HEK293 (cell line): Measurements from ENCODE around the gene CMTM8.

ENCODE experiments used
- CTCF ChIA-PET: fragments of 350-600 bp; formaldehyde crosslinking; extraction: SDS; loops from one replicate; lab custom pipeline; 2021; ENCODE audit warnings: antibody characterized with exemption; lab: Yijun Ruan, JAX
- POLR2A ChIA-PET: fragments of 300-600 bp; formaldehyde crosslinking; extraction: SDS; loops from one replicate; lab custom pipeline; 2020; ENCODE audit warnings: antibody characterized with exemption, inconsistent platforms; lab: Yijun Ruan, JAX
- H3K27ac ChIP-seq: fragments of 200-500 bp; sonication (Bioruptor generic); 2 replicates; pipeline ENCODE4 v1.5.1; 2014; ENCODE audit warnings: low read depth, low read length, control low read depth, inconsistent platforms; ENCODE audit errors: extremely low read depth
- H3K36me3 ChIP-seq, 2 experiments: fragments of 200-500 bp in 1 of 2; sonication (Bioruptor generic) in 1 of 2; 1 replicate in 1 of 2; 2 replicates in 1 of 2; pipeline ENCODE4 v1.5.1; 2014 to 2017; ENCODE audit warnings: inconsistent platforms in 2 of 2, low read length in 2 of 2; ENCODE audit not compliant: control insufficient read depth in 2 of 2, insufficient read depth in 1 of 2
- H3K4me1 ChIP-seq: fragments of 200-500 bp; sonication (Bioruptor generic); 2 replicates; pipeline ENCODE4 v1.5.1; 2014; ENCODE audit warnings: mild to moderate bottlenecking, low read length, inconsistent platforms; ENCODE audit not compliant: control insufficient read depth, insufficient read depth
- H3K4me3 ChIP-seq: 2 replicates; pipeline ENCODE4 v1.5.1; 2011; ENCODE audit warnings: low read depth, mild to moderate bottlenecking, control low read depth, low read length, moderate library complexity
- H3K9me3 ChIP-seq: fragments of 200-500 bp; sonication (Bioruptor generic); 2 replicates; pipeline ENCODE4 v1.5.1; 2014; ENCODE audit warnings: low read depth, low read length, inconsistent platforms; ENCODE audit not compliant: control insufficient read depth, insufficient read depth
- MYNN ChIP-seq: fragments of 450-650 bp; formaldehyde crosslinking; IDR thresholded peaks from 2 replicates; pipeline ENCODE4 v1.5.1; 2016; ENCODE audit warnings: missing biosample characterization, missing genetic modification characterization, borderline replicate concordance
- SETDB1 ChIP-seq: IDR thresholded peaks from one replicate; pipeline ENCODE4 v1.6.1; 2017; ENCODE audit warnings: mild to moderate bottlenecking, low read length, moderate library complexity, mixed read lengths; ENCODE audit not compliant: insufficient read length
- SP7 ChIP-seq: fragments of 450-650 bp; formaldehyde crosslinking; IDR thresholded peaks from 2 replicates; pipeline ENCODE4 v1.5.1; 2016; ENCODE audit warnings: missing biosample characterization, missing genetic modification characterization
- ZNF202 ChIP-seq: fragments of 450-650 bp; formaldehyde crosslinking; IDR thresholded peaks from 2 replicates; pipeline ENCODE4 v1.5.1; 2016; ENCODE audit warnings: missing biosample characterization, missing genetic modification characterization, borderline replicate concordance
- ZNF266 ChIP-seq: fragments of 450-650 bp; formaldehyde crosslinking; IDR thresholded peaks from 2 replicates; pipeline ENCODE4 v1.5.1; 2016; ENCODE audit warnings: missing biosample characterization, missing genetic modification characterization, low read depth
- ZNF747 ChIP-seq: fragments of 450-650 bp; formaldehyde crosslinking; IDR thresholded peaks from 2 replicates; pipeline ENCODE4 v1.5.1; 2016; ENCODE audit warnings: missing biosample characterization, missing genetic modification characterization
- TF ChIP-seq, protein P1 (sequence below): fragments of 450-650 bp; formaldehyde crosslinking; IDR thresholded peaks from 2 replicates; pipeline ENCODE4; 2016; ENCODE audit warnings: missing biosample characterization, missing genetic modification characterization
- TF ChIP-seq, protein P2 (sequence below): fragments of 450-650 bp; IDR thresholded peaks from 2 replicates; pipeline ENCODE4 v1.5.1; 2018; ENCODE audit warnings: missing biosample characterization, mild to moderate bottlenecking, missing genetic modification characterization
- TF ChIP-seq, protein P3 (sequence below): fragments of 450-650 bp; formaldehyde crosslinking; IDR thresholded peaks from 2 replicates; pipeline ENCODE4 v1.5.1; 2016; ENCODE audit warnings: missing biosample characterization, missing genetic modification characterization
- TF ChIP-seq, protein P4 (sequence below): fragments of 450-650 bp; formaldehyde crosslinking; IDR thresholded peaks from 2 replicates; pipeline ENCODE4 v1.5.0; 2017; ENCODE audit warnings: missing biosample characterization, missing genetic modification characterization, borderline replicate concordance

Gene CMTM8

DNA sequence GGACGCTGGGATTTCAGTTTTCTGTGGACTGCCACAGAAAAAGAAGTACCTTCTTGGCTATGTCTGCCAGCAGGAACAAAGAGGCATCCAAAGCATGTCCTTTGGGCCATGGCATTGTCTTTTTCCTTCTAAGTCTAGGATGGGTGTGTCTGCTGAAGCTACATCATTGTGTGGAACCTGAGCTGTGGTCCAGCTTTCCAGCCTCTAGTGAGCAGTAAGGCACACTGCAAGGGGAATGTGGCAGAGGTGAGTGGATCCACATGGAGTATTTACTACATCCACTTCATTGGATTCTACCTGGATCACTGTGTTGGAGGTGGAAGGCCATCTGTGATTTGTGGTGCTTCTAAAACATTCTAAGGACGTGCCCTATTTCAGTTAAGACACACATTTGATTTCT, 23.7 kb downstream of the CMTM8 start (continued):
- TF ChIP-seq, protein P1, sequence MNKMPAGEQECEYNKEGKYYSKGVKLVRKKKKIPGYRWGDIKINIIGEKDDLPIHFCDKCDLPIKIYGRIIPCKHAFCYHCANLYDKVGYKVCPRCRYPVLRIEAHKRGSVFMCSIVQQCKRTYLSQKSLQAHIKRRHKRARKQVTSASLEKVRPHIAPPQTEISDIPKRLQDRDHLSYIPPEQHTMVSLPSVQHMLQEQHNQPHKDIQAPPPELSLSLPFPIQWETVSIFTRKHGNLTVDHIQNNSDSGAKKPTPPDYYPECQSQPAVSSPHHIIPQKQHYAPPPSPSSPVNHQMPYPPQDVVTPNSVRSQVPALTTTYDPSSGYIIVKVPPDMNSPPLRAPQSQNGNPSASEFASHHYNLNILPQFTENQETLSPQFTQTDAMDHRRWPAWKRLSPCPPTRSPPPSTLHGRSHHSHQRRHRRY (tag by site-specific recombination) = no peak
- TF ChIP-seq, protein P2, sequence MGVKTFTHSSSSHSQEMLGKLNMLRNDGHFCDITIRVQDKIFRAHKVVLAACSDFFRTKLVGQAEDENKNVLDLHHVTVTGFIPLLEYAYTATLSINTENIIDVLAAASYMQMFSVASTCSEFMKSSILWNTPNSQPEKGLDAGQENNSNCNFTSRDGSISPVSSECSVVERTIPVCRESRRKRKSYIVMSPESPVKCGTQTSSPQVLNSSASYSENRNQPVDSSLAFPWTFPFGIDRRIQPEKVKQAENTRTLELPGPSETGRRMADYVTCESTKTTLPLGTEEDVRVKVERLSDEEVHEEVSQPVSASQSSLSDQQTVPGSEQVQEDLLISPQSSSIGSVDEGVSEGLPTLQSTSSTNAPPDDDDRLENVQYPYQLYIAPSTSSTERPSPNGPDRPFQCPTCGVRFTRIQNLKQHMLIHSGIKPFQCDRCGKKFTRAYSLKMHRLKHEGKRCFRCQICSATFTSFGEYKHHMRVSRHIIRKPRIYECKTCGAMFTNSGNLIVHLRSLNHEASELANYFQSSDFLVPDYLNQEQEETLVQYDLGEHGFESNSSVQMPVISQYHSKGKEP = no peak
- no peak for TF ChIP-seq SETDB1
- TF ChIP-seq, all 188 proteins: peak for 0

DNA sequence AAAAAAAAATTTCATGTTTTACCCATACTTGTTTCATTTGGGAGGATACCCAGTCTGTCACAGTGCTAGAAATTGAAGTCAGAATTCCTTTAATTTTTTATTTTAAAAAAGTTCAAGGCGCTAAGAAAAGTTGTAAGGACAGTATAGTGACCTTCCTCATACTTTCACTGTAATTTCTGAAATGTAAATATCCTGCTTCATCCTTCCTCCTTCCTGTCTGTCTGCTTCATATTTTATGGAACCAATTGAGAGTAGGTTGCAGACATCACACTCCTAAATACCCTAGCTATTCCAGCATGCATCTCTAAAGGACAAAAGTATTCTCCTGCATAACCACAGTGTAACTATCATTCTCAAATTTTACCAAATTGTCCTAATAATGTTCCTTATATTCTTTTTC, 35.8 kb downstream of the CMTM8 start:
- POLR2A ChIA-PET = no interaction called here
- CTCF ChIA-PET = interaction anchor here (0.9 kb wide), 1 partner anchor 23 kb away, joined by 4 read pairs; no protein-coding TSS in a partner anchor
- no peaks in the 10 kb centered on the region for H3K4me1 ChIP-seq
- TF ChIP-seq ZNF266 (tag by site-specific recombination) (no peak), ZNF747 (tag by site-specific recombination) (no peak), MYNN (tag by site-specific recombination) (no peak)
- TF ChIP-seq, protein P3, sequence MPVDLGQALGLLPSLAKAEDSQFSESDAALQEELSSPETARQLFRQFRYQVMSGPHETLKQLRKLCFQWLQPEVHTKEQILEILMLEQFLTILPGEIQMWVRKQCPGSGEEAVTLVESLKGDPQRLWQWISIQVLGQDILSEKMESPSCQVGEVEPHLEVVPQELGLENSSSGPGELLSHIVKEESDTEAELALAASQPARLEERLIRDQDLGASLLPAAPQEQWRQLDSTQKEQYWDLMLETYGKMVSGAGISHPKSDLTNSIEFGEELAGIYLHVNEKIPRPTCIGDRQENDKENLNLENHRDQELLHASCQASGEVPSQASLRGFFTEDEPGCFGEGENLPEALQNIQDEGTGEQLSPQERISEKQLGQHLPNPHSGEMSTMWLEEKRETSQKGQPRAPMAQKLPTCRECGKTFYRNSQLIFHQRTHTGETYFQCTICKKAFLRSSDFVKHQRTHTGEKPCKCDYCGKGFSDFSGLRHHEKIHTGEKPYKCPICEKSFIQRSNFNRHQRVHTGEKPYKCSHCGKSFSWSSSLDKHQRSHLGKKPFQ (tag by site-specific recombination) = no peak
- no peaks in the 10 kb centered on the region for H3K36me3 ChIP-seq
- H3K4me3 ChIP-seq = no peak overlapping the region
- no peak overlapping the region for H3K27ac ChIP-seq
- no peaks in the 10 kb centered on the region for H3K9me3 ChIP-seq

DNA sequence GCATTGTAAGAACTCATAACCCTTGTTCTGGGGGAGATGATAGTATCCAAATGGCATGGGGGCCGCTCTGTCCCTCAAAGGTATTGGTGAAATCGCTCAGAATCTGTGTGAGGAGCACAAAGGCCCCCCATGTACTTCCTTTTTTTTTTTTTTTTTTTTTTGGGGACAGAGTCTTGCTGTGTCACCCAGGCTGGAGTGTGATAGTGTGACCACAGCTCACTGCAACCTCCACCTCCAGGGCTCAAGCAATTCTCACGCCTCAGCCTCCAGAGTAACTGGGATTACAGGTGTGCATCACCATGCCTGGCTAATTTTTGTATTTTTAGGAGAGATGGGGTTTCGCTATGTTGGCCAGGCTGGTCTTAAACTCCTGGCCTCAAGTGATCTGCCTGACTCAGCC, 37.0 kb downstream of the CMTM8 start:
- Histone ChIP-seq H3K36me3 (no peaks in the 10 kb centered on the region), H3K9me3 (no peaks in the 10 kb centered on the region), H3K4me3 (no peak overlapping the region), H3K27ac (no peak overlapping the region), H3K4me1 (no peaks in the 10 kb centered on the region)
- ChIA-PET CTCF (interaction anchor here (0.6 kb wide), 1 partner anchor 28 kb away, joined by 3 read pairs; no protein-coding TSS in a partner anchor), POLR2A (no interaction called here)
- TF ChIP-seq SP7 (tag by site-specific recombination) (no peak), ZNF202 (tag by site-specific recombination) (no peak)

DNA sequence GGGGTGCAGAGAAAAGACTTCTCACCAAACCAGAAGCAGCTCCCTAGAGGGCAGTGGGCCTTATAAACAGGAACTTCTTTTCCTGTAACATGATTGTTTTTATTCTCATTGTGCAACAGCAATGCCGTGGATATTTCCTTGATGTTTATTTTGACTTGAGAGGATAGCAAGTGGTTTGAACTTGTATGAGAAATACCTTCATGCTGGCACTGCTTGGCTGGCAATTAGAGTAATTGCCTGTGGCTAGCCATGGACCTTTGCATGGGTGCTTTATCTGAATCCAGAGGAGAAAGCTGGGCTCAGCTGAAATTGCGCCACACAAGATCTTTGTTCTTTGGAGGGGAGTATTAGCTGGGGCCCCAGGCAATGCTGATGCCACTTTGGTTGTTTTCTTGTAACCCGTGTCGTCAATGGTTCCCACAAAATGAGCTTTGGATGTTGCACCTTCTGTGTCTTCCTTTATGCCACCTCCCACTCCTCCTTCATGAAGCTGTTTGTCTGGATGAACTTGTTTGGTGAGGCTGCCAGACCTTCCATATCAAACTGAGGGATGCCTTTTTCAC, 37.9 kb downstream of the CMTM8 start:
- Histone ChIP-seq H3K4me3 (no peak overlapping the region), H3K27ac (no peak overlapping the region), H3K9me3 (no peaks in the 10 kb centered on the region), H3K36me3 (no peaks in the 10 kb centered on the region), H3K4me1 (no peaks in the 10 kb centered on the region)
- ChIA-PET CTCF (interaction anchor here (0.6 to 1.1 kb wide), 4 partner anchors 9 to 798 kb away, joined by 3 to 4 read pairs (median 3); no protein-coding TSS in a partner anchor), POLR2A (no interaction called here)
- no peak for TF ChIP-seq SETDB1
- TF ChIP-seq, protein P4, sequence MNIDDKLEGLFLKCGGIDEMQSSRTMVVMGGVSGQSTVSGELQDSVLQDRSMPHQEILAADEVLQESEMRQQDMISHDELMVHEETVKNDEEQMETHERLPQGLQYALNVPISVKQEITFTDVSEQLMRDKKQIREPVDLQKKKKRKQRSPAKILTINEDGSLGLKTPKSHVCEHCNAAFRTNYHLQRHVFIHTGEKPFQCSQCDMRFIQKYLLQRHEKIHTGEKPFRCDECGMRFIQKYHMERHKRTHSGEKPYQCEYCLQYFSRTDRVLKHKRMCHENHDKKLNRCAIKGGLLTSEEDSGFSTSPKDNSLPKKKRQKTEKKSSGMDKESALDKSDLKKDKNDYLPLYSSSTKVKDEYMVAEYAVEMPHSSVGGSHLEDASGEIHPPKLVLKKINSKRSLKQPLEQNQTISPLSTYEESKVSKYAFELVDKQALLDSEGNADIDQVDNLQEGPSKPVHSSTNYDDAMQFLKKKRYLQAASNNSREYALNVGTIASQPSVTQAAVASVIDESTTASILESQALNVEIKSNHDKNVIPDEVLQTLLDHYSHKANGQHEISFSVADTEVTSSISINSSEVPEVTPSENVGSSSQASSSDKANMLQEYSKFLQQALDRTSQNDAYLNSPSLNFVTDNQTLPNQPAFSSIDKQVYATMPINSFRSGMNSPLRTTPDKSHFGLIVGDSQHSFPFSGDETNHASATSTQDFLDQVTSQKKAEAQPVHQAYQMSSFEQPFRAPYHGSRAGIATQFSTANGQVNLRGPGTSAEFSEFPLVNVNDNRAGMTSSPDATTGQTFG (tag by site-specific recombination) = no peak
